ENCODE results near the gene APOM.
A peak's percentile ranks its signal among the peaks of the same experiment; 100 is the strongest.

APOM gene

DNA sequence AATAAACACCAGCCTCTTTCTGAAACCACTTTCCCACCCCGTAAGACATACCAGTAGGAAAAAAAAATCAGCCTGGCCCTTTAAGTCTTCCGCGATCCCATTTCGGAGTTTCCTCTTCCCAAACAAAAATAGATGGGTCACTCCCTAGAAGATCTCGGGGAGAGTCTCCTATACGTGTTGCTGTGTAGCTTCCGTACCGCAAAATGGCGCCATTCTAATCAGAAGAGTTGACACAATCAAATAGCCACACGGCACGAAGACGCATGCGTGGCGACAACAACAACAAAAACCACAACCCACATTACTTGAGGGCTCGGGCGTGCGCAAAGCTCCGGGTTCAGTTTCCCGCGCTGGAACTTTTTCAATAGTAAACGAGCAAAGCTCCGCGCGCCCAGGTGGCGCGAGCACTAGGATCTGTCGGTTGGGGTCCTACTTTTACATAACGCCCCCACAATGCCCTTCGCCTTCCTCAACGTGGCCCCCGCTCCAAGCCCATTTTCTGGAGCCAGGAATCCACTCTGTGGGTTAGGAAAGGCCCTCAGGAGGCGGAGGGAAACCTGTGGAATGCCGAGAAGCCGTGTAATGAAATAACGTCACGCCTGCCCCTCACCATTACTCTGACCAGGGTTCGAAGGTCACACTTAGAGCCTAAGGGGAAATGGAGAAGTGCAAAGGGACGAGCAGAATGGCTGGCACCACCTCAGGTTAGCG lies 9.3 kb downstream of the APOM start, which contains the start of gene GPANK1:
GPANK1 (minus strand) TSS at position 208 of the 711 bp plus-strand sequence. CDS start 519 bp downstream, outside the sequence.
- H3K4me3 ChIP-seq (ENCODE audit: low read depth, low read length), result peak within 1 kb of the TSS; percentile 95
- in situ Hi-C loops (cut with HindIII; ENCODE audit: low sequenced_read_pairs), result no loop called here
- peak; percentile 86 for DNase-seq (ENCODE audit: low read depth)
- TF ChIP-seq, protein P1, sequence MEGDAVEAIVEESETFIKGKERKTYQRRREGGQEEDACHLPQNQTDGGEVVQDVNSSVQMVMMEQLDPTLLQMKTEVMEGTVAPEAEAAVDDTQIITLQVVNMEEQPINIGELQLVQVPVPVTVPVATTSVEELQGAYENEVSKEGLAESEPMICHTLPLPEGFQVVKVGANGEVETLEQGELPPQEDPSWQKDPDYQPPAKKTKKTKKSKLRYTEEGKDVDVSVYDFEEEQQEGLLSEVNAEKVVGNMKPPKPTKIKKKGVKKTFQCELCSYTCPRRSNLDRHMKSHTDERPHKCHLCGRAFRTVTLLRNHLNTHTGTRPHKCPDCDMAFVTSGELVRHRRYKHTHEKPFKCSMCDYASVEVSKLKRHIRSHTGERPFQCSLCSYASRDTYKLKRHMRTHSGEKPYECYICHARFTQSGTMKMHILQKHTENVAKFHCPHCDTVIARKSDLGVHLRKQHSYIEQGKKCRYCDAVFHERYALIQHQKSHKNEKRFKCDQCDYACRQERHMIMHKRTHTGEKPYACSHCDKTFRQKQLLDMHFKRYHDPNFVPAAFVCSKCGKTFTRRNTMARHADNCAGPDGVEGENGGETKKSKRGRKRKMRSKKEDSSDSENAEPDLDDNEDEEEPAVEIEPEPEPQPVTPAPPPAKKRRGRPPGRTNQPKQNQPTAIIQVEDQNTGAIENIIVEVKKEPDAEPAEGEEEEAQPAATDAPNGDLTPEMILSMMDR (IDR thresholded peaks at IDR 0.05; ENCODE audit: low read depth, low read length, missing control alignments), result no peak

DNA sequence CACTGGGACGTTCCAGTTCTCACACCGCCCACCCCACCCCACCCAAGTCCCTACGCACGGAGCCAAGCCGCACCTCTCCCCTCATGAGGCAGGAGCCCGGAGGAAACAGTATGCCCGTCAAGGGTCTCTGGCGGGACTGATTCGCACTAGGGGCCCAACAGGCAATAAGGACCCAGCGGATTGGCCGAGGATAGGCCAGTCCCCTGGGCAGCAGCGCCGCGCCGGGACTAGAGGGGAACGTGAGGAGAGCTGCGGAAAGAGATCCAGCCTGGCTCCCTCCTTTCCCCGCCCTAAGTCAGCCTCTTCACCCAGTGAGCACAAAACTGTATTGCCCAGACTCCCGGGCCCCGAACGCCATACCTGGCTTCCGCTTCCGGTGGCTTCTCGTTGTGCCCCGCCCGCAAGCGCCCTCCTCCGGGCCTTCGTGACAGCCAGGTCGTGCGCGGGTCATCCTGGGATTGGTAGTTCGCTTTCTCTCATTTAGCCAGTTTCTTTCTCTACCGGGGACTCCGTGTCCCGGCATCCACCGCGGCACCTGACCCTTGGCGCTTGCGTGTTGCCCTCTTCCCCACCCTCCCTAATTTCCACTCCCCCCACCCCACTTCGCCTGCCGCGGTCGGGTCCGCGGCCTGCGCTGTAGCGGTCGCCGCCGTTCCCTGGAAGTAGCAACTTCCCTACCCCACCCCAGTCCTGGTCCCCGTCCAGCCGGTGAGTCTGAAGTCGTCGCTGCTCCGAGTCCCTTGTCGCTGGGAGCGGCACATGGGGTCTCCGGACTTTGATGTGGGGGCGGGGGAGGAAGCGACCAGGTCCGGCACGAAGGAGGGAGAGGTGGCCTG lies 10.0 kb downstream of the APOM start, which contains the start of gene CSNK2B:
CSNK2B (plus strand) TSS at position 580 of the 836 bp plus-strand sequence. CDS start 752 bp downstream, outside the sequence.
- peak within 1 kb of the TSS; percentile 95 for H3K4me3 ChIP-seq (ENCODE audit: low read depth, low read length)
- TF ChIP-seq, protein P1 (IDR thresholded peaks at IDR 0.05; ENCODE audit: low read depth, low read length, missing control alignments), result no peak
- peak; percentile 91 for DNase-seq (ENCODE audit: low read depth)
- in situ Hi-C loops (cut with HindIII; ENCODE audit: low sequenced_read_pairs), result no loop called here

DNA sequence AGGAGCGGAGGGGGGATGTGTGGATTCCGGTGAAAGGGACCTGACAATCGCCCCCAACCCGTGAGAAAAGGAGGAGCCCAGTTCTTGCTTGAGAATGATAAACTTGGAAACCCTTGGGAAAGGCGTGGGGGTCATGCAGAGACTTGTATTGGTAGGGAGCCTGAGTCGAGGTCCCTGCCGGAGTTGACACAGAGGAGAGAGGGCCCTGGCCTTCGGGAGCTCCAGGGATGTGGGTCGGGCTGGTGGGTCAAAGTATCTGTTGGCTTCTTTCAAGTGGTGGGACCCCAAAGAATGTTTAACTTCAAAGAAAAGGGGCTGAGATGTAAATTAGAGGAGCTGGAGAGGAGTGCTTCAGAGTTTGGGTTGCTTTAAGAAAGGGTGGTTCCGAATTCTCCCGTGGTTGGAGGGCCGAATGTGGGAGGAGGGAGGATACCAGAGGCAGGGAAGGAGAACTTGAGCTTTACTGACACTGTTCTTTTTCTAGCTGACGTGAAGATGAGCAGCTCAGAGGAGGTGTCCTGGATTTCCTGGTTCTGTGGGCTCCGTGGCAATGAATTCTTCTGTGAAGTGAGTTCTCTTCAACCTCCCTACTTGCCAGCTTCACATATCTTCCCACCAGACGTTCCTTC lies 10.8 kb downstream of the APOM start:
- H3K4me3 ChIP-seq (ENCODE audit: low read depth, low read length), result peak overlapping the region; percentile 95
- TF ChIP-seq, protein P1 (IDR thresholded peaks at IDR 0.05; ENCODE audit: low read depth, low read length, missing control alignments), result no peak
- in situ Hi-C loops (cut with HindIII; ENCODE audit: low sequenced_read_pairs), result no loop called here
- no peak for DNase-seq (ENCODE audit: low read depth)

DNA sequence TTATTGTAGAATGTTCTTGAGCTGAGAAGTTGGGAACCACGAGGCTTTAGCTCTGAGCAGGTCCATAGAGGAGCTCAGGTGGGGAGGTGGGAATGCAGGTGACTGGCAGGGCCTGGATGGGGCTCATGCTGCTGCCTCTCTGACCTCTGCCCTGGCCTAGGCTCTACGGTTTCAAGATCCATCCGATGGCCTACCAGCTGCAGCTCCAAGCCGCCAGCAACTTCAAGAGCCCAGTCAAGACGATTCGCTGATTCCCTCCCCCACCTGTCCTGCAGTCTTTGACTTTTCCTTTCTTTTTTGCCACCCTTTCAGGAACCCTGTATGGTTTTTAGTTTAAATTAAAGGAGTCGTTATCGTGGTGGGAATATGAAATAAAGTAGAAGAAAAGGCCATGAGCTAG lies 14.0 kb downstream of the APOM start, which contains the start of gene LY6G5B:
LY6G5B (plus strand) TSS at position 301 of the 400 bp plus-strand sequence. CDS start 975 bp downstream, outside the sequence.
- no peak for DNase-seq (ENCODE audit: low read depth)
- TF ChIP-seq, protein P1 (IDR thresholded peaks at IDR 0.05; ENCODE audit: low read depth, low read length, missing control alignments), result no peak
- in situ Hi-C loops (cut with HindIII; ENCODE audit: low sequenced_read_pairs), result no loop called here
- H3K4me3 ChIP-seq (ENCODE audit: low read depth, low read length), result no peak within 1 kb of the TSS

- in situ Hi-C loops (cut with HindIII; ENCODE audit: low sequenced_read_pairs), result no loop called here
- TF ChIP-seq, protein P1 (IDR thresholded peaks at IDR 0.05; ENCODE audit: low read depth, low read length, missing control alignments), result no peak
- H3K4me3 ChIP-seq (ENCODE audit: low read depth, low read length), result no peak overlapping the region
- DNase-seq (ENCODE audit: low read depth), result no peak
These were observed 20.7 kb downstream of the APOM start for GRCh38 chr6:31676322-31676903.

- in situ Hi-C loops (cut with HindIII; ENCODE audit: low sequenced_read_pairs), result no loop called here
- H3K4me3 ChIP-seq (ENCODE audit: low read depth, low read length), result no peak overlapping the region
- no peak for DNase-seq (ENCODE audit: low read depth)
- TF ChIP-seq, protein P1 (IDR thresholded peaks at IDR 0.05; ENCODE audit: low read depth, low read length, missing control alignments), result no peak
These were observed 21.2 kb downstream of the APOM start for GRCh38 chr6:31676904-31677303.
